Effector CD4-positive, alpha-beta T cell (primary cell): ENCODE results near the gene TAF1D.
"Not testable (repeated sequence)": the region's sequence is repeated elsewhere in the genome, so short reads cannot be mapped to it uniquely, and the experiment has no call there.

Experiments
- DNase-seq: peaks from one replicate; pipeline ENCODE4 v3.0.0-alpha.2; 2020

The TAF1D gene

DNA sequence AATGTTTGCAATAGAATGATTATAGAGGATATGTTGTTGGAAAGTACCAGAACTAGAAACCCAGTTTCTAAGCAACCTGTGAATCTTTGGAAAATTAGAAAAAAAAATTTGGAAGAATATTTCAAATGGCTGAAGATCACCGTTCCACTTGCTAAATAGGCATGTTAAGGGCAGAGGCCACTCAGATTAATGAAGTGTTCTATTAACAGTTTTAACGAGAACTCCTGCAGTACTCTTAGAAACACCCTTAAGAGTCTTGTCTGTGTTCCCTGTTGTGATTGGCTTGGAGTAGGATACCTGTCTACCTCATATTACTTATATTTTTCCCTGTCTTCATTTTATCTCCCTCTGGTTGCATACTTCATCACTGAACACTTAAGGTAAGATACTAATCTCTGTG lies 4.8 kb upstream of the TAF1D start:
- DNase-seq = no peak

DNA sequence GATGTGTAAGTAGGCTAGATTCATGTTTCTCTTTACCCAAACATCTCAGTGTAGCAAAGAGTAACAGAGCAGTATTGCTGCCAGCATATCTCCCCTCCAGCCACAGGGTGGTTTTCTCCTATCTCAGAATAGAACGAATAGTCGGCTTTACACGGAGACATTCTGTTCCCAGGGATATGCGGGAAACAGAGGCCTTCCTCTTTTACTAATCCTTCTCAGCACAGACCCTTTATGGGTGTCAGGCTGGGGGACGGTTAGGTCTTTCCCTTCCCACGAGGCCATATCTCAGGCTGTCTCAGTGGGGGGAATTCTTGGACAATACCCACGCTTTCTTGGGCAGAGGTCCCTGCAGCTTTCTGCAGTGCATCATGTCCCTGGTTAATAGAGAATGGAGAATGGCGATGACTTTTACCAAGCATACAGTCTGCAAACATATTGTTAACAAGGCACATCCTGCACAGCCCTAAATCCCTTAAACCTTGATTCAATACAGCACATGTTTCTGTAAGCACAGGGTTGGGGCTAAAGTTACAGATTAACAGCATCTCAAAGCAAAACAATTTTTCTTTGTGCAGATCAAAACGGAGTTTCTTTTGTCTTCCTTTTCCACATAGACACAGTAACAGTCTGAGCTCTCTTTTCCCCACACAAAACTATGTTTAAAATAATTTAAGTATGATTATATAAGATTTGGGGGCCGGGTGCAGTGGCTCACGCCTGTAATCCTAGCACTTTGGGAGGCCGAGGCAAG lies 3.9 kb upstream of the TAF1D start:
- not testable (repeated sequence) for DNase-seq

DNA sequence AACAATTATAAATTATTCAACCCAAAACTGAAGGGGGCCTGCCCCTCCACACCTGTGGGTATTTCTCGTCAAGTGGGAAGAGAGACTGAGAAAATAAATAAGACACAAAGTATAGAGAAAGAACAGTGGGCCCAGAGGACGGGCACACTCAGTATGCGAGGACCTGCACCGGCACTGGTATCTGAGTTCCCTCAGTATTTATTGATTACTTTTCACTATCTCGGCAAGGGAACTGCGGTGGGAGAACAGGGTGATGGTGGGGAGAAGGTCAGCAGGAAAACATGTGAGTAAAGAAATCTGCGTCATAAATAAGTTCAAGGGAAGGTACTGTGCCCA lies 3.3 kb upstream of the TAF1D start:
- no peak for DNase-seq

DNA sequence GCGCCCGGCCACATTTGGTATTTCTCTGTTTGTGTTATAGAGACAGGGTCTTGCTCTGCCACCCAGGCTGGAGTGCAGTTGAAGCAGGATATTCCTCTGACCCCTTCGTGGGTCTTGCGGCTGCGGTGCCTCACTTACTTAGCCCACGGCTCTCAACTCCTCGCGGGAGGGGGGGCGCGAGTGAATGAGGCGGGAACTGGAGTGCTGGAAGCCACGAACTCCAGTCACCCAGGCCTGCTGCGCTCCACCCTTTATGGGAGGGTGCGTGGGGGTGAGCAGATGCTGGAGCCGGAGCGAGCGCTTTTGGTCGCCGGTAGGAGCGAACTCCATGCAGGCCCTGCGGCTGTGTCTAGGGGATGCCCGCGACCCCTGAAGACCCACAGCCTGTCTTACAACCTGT lies 2.0 kb upstream of the TAF1D start:
- DNase-seq = no peak

DNA sequence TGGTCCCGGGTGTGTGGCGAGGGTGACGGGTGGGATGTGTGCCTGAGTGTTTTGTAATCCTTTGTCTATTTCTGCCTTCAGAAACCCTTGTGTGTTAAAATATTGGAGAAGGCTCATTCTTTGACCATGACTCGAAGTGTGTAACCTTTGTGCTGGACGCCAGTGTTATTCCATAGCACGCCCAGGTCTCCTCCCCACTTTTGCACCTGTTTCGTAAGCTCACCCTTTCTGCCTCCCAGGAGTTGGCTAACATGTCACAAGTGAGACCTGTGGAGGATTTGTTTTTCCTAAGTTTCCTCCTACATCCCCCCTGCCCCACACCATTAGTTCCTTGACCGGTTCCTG lies 559 bp upstream of the TAF1D start:
- no peak for DNase-seq

DNA sequence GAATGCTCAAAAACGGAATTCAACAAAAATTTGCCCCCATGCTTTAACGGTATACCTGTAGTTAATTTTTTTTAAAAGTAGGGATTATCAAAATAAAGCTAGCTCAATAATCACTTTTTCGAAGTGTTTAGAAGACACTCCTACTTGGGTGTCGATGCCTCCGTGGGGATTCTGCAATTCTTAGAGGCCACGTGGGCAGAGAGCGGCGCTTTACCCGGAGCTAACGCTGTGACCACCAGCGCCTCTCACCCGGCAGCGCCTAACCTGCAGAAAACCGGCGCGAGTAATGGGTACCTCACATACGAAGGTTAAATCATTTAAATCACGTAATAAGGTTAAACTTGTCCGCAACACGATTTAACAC lies 583 bp downstream of the TAF1D start:
- DNase-seq = peak; percentile 46

DNA sequence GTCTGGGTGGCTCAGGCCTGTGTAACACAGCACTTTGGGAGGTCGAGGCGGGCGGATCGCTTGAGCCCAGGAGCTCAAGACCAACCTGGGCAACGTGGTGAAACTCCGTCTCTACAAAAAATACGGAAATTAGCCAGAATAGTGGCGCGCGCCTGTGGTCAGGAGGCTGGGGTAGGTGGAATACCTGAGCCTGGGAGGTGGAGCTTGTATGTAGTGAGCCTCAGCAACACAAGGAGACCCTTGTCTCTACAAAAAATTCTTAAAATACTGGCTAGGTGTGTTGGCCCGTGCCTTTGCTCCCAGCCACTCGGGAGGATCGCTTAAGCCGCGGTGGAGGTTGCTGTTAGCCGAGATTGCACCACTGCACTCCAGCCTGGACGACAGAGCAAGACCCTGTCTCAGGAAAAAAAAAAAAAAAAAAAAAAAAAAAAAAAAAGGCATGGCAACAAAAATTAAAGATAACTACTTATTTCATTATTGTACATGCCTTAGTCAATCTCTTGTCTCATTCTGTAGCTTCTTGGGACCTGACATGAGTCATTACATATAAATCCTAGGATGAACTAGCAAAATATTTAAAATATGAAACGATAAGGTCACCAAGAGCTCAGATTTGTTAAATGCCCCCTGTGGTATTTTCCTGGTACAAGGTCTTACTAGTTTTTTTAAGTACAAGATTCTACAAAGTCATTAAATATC lies 1.1 kb downstream of the TAF1D start:
- no peak for DNase-seq

DNA sequence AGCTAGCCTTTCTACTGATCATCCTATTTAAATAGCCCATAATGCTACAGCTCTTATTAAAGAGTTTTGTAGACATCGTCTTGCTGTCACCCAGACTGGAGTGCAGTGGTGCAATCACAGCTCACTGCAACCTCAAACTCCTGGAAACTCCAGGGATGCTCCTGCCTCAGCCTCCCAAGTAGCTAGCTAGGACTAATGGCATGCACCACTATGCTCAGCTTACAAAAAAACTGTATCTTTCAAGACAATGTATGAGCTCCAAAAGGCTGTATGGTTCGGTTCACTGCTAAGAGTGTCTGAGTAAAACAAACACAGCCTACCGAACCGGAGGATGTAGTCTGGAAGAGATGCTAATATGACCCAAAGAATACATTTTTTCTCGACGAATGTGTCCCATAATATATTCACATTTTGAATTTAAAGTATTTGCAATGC lies 2.6 kb downstream of the TAF1D start:
- no peak for DNase-seq

DNA sequence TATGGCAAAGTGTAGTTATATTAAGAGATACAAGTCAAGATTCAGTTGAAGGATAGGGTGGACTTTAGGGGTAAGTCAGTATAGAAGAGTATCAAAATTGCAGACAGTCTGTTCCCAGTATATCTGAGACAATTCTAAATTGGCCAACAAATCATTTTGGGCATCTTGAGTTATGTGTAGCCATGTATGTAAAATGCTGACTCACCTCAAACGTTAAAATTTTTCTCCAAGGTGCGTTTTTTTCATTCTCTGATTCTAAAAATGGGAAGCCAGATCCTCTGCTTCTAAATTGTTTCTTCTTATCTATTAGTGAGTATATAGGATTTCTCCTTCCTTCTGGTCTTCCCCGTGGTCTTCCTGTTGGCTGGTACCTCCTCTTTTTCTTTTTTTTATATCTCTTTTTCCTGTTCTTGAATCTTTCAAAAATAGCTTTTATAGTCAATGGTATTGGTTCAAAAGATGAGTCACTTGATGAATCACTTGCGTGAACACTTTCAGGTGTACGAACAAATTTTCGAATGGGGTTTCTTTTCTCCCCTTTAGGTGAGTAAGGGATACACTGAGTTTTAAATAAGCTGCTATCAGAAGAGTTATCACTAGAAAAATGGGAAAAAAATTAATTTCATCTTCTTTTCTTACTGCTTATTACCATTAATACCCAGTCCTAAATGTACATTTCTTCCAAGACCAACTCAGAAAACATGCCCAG lies 3.2 kb downstream of the TAF1D start:
- no peak for DNase-seq

DNA sequence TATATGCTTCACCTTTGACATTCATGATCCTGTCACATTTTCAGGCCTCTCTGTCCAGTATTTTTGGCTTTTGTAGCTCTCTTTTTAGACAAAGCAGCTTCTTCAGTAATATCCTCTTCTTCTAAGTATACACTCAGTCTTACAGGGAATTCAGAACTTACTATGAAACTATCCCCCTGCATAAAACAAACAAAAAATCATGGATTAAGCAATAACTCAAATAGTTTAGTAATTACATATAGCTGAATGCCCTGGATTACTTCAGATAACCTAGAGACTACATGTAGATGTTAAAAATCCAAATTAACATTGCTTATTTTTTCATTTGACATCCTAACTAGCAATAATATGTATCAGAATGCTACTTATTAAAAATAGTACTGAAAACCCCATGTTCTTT lies 5.2 kb downstream of the TAF1D start:
- no peak for DNase-seq

DNA sequence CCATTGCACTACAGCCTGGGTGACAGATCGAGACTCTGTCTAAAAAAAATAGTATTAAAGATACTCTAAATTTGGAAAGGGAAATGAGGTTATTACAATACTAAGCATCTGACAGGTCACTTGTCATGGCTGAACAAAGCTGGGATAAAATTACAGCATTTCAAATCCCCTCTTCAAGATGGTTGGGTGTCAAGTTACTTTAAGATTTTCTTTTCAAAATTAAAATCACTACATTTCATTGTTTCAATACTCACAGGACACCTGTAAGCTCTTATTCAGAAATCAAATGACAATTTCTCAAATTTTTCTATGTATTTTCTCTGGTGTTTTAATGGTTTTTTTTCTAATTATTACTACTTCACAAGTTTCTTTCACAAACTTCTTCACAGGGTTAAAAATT lies 5.7 kb downstream of the TAF1D start:
- no peak for DNase-seq

DNA sequence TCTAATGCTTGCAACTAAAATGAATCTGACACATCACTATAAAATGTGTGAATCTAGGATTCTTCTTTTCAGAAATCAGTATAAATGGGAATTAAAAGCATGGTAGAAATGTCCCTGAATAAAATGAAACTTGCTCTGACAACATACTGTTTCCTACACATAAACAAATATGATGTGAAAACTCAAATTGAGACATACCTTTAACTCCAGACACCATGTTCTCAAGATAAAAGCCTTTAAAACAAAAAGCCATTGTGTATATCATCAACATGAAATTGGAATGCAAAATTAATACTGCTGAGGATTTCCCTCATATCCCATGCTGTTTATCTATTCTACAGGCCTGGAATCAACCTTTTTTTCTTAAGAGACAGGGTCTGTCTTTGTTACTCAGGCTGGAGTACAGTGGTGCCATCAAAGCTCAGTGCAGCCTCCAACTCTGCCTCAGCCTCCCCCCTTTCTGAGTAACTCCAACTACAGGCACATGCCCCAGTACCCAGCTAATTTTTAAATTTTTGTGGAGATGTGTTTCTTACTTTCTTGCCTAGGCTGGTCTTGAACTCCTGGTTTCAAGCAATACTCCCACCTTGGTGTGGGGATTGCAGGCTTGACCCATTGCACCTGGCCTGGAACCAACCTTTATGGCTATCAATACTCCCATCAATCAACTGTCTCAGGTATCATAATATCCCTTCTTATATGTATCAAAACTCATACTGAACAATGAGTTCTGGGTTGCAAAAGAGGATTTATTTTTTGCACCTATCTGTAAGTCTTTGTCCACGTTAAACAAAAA lies 6.7 kb downstream of the TAF1D start:
- no peak for DNase-seq

DNA sequence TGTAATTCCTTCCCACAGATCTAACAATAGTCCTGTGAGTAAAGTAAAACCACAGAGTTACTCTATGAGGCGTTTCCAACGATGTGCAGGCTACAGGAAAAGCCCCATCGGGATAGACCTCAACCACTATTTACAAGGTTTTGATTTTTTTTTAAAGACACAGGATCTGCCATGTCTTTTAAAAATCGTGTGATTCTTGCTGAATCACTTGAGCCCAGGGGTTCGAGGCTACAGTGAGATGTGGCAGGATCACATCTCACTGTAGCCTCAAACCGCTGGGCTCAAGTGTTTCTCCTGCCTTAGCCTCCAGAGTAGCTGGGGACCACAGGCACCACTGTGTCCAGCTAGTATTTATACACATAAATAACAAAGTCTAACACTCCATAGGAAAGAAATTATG lies 7.8 kb downstream of the TAF1D start:
- DNase-seq = no peak

DNA sequence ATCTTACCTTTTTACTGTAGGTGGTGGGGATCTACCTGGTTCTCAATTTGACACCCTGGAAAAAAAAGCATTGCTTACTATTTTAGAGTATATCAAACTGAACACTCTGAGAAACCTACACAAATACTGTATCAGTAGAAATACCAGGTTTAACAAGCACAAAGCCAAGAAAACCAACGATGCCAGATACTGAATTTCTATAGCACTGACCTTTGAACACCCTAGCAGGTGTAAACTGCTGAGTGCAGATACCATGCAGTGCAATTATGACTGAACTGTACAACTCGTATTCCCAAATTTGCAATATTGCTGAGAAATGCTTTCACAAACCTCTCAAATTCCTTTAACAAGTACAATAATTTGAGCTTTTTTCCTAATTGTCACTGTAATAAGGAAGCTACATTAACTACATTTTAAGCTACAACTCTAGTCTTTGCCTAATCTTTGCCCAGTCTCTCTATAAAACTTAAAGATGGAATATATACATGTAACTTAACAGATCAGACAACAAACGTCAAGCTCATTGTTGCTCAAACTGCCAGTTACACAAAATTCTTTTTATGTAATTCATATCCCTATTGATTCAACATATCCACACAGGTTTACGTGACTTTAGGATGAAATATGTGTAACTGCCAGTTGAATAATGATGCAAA lies 8.9 kb downstream of the TAF1D start:
- no peak for DNase-seq

DNA sequence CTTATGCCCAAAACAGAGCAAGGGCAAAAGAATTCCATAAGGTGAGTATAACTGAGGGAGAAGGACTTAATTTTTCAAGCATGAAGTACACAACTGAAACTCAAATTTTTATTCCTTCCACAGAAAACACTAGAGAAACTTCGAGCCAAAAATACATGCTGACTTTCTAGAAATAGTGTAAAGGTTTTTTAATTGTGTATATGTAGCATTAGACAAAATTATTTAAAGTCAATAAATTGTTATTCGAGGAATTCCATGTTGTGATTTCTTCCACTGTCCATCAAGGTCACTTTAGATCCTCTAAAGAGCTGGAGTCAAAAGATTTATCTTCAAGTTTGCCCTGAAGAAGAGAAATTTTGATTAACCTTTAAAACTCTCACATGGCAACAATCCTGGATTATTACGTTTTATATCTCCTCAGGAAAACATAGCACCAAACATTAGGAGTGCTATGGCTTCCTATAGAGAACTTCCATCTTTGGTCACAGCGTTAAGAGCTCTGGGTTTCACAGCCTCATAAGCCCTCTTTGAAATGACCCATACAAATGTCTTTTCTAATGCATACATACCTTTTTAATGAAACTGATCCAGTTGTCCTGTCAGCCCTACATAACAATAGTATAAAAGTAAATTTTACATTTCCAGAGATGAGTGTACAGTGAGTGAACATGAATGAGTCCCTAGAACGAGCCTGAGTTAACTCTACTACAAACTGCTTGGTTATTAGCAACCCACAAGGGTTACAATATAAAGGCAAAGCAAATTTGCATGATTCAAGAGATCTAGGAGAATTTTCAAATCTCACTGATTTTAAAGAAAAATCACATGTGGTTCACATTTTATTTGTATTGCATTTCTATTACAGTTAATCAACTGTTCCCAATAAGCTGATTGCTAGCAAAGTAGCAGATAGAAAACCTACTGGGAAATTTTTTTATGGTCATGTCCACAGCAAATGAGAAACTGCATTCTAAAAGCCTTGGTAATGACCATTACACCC lies 10.9 kb downstream of the TAF1D start:
- DNase-seq = no peak

DNA sequence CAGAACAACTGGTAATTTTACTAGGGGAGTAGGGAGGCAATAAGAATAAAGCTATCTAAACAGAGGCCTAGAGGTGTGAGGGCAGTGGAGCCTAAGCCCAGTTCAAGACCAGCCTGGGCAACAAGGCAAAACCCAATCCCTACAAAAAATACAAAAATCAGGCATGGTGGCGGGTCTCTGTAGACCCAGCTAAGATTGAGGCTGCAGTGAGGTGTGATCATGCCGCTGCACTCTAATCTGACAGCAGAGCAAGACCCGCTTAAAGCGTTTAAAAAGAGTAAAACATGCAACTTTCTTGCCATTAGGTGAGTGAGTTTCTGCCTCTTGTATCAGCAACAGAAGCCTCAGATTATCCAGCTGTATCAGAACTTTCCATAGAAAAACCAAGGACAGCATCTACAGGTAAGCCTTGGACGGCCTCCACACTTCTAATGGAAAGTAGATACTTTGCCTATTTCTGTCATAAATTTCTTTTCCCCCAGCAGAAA lies 12.1 kb downstream of the TAF1D start:
- DNase-seq = no peak

DNA sequence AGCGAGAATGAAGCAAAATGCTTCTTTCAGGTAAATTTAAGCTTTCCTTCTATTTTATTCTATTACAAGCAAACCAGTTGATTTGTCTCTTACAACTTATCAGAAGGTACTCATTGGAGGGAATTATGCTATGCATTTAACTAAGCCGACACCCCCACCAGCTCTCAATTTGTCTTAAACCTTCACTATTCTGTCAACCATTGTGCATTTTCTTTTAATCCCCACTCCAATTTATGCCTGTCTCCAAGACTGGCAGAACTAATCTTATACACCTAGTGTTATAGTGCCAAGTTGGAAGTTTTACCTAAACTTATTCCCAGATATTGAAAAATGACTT lies 12.5 kb downstream of the TAF1D start:
- no peak for DNase-seq

DNA sequence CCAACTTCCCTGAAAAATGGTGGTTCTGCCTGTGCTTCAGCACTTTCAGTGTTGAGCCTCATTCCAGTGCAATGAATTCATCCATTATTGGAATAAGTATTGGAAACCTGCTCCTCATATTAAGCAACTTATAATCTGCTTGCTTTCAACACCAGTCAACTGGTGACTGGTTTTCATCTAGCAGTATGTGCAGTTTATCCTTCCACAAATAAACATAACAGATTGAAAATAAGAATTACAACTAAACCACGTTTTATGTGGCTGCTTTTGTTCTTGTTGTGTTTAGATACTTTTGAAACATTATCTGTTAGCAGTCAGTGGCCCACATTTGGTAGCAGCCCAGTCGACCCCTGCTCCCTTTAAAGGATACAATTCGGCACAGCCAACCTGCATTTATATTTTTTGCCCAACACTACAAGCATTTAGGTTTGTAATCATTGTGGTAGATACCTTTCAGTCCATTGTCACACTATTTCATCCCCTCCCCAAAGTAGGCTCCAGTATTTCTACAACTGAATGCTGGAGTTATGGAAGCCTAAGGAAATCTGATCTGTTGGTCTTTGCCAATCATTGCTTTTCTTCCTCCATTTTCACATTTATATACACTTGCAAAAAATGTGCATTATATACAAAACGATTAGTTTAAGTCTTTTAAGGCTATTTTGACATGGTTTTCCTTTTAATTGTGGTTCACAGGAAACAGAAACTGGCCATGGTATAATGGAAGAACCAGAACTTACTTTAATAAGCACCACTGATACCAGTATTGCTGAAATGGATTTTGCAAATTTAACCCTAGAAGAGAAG lies 13.1 kb downstream of the TAF1D start:
- no peak for DNase-seq

DNA sequence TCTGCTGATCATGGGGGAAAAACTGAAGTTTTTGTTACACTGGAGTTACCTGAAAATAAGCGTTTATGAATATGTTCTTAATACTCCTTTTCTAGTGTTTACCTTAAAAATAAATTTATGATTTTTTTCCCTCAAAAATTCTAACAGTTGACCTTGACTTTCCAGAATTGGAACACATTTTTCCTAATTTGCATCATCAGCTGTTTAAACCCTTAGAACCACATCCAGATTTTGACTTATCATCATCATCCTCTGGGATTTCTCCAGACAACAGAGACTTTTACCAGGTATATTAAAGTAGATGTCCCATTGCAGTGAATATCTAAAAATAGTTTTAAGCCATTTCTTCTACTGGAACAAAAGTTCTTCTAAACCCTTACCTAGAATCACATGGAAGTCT lies 17.2 kb downstream of the TAF1D start:
- DNase-seq = no peak

DNA sequence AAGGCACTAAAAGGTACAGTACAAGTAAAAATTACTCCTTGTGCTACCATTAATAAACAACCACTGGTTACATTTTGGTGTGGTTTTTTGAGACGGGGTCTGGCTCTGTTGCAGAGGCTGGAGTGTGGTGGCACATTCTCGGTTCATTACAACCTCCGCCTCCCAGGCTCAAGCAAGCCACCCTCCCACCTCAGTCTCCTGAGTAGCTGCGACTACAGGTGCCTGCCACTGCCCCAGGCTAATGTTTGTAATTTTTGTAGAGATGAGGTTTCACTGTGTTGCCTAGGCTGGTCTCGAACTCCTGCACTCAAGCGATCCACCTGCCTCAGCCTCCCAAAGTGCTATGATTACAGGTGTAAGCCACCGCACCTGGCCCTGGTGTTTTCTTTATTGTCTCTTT lies 20.8 kb downstream of the TAF1D start:
- no peak for DNase-seq

DNA sequence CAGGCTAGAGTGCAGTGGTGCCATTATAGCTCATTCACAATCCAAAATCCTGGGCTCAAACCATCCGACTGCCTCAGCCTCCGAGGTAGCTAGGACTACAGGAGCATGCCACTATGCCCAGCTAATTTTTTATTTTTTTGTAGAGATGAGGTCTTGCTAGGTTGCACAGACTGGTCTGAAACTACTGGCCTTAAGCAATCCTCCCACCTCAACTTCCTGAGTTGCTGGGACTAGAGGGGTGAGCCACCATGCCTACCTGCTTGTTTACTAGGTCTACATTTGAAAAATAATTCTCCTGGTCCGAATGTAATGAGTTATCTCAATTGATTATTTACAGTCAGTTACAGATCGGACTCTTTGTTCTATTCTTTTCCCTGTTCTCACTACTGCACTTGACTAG lies 22.0 kb downstream of the TAF1D start:
- DNase-seq = no peak
